Vagina (tissue), 2 donors: ENCODE measurements around the gene NRGN. TPM values are rescaled to one million over a fixed set of nuclear protein-coding genes. Genes with fewer than 3 reads are reported as not detected.

Experiments used
- DNase-seq, 2 donors: peaks; one replicate each; pipeline ENCODE4 v3.0.0-alpha.2; 2017; ENCODE audit errors: extremely low spot score in 2 of 2
- H3K27ac ChIP-seq: fragments of 200-600 bp; sonication (generic); one replicate; pipeline ENCODE4 v1.5.1; 2019
- H3K27me3 ChIP-seq: fragments of 200-600 bp; sonication (generic); one replicate; pipeline ENCODE4 v1.5.1; 2019
- H3K36me3 ChIP-seq, 2 donors: fragments of 200-600 bp; sonication (generic); one replicate each; pipeline ENCODE4 v1.5.1; 2017 to 2019
- H3K4me1 ChIP-seq: fragments of 200-600 bp; sonication (generic); one replicate; pipeline ENCODE4 v1.5.1; 2019
- H3K4me3 ChIP-seq, 2 donors: fragments of 200-600 bp; sonication (generic); 1 replicate in 1 of 2; 2 replicates in 1 of 2; pipeline ENCODE4 v1.5.1; 2016 to 2019
- H3K9me3 ChIP-seq: fragments of 200-600 bp; sonication (generic); one replicate; pipeline ENCODE4 v1.5.1; 2019
- POLR2A ChIP-seq, 2 donors: fragments of 450-650 bp; IDR thresholded peaks; one replicate each; pipeline ENCODE4 v1.6.1; 2017; ENCODE audit warnings: antibody characterized with exemption in 2 of 2, mild to moderate bottlenecking in 2 of 2, moderate library complexity in 2 of 2
- POLR2AphosphoS5 ChIP-seq, 2 donors: sonication (generic); formaldehyde crosslinking; IDR thresholded peaks; one replicate each; pipeline ENCODE4 v1.9.0; 2017; ENCODE audit warnings: antibody characterized with exemption in 2 of 2, mild to moderate bottlenecking in 2 of 2, low read depth in 1 of 2; ENCODE audit not compliant: insufficient read depth in 1 of 2
- intact Hi-C: fragments of 100-400 bp; cut with DNase I; formaldehyde crosslinking; loops from one replicate; pipeline ENCODE4 v1.15.1; 2023
- total RNA-seq: library from RNA; depleted of rRNA; stranded (reverse); fragments of >200 nt; gene quantifications from one replicate; pipeline ENCODE4 v1.2.3, GENCODE V29; 2016
- TF ChIP-seq, protein P1 (sequence below), 3 experiments: fragments of 450-650 bp in 2 of 3; fragments of 200-600 bp in 1 of 3; sonication (generic) in 1 of 3; IDR thresholded peaks; one replicate each; pipeline ENCODE4 v1.5.1; 2017 to 2019; ENCODE audit warnings: antibody characterized with exemption in 3 of 3, mild to moderate bottlenecking in 2 of 3, moderate library complexity in 2 of 3

Gene NRGN
- total RNA-seq, 1 donor from 2014 or later: 0.98 TPM

- DNase-seq: no peak
- TF ChIP-seq POLR2A (IDR thresholded peaks at IDR 0.05) (no peak), POLR2AphosphoS5 (IDR thresholded peaks at IDR 0.05; ENCODE audit: insufficient read depth in 1 of 2, low read depth in 1 of 2) (peak; percentile 16 to 57)
- no peaks in the 10 kb centered on the region for H3K9me3 ChIP-seq
- H3K27ac ChIP-seq: peak overlapping the region; percentile 71
- intact Hi-C loops: loop anchor here (2.0 to 5.0 kb wide), 2 partner anchors 78 to 85 kb away; no protein-coding TSS in a partner anchor
- H3K4me1 ChIP-seq: peaks cover 50% of the 10 kb centered on the region
- peaks cover 6% of the 10 kb centered on the region for H3K27me3 ChIP-seq
- peak overlapping the region; percentile 50 to 53 for H3K4me3 ChIP-seq
- H3K36me3 ChIP-seq: no peaks in the 10 kb centered on the region
Observed at GRCh38 chr11:124759266-124760204, 19.8 kb downstream of the NRGN start.

DNA sequence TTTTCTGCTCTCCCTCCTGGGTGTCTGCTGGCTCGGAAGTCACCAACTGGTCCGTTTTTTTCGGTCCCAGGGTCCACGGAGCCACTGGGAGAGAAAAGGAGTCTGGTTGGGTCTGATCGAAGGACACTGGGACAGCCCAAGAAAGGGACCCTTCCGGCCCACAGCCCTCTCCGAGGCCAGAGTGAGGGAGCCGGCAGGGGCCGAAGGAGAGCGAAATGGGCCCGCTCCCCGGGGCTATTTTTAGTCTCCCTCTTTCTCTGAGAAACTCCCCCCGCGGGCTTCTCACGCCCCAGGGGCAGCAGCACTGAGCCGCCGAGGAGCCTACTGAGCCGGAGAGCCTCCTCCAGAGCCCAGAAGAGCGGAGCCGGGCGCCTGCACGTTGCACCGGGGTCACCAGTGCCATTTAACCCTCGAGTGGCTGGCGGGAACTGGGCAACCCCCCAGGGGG, 20.5 kb downstream of the NRGN start:
- no peak for TF ChIP-seq POLR2A (IDR thresholded peaks at IDR 0.05)
- TF ChIP-seq, protein P1, sequence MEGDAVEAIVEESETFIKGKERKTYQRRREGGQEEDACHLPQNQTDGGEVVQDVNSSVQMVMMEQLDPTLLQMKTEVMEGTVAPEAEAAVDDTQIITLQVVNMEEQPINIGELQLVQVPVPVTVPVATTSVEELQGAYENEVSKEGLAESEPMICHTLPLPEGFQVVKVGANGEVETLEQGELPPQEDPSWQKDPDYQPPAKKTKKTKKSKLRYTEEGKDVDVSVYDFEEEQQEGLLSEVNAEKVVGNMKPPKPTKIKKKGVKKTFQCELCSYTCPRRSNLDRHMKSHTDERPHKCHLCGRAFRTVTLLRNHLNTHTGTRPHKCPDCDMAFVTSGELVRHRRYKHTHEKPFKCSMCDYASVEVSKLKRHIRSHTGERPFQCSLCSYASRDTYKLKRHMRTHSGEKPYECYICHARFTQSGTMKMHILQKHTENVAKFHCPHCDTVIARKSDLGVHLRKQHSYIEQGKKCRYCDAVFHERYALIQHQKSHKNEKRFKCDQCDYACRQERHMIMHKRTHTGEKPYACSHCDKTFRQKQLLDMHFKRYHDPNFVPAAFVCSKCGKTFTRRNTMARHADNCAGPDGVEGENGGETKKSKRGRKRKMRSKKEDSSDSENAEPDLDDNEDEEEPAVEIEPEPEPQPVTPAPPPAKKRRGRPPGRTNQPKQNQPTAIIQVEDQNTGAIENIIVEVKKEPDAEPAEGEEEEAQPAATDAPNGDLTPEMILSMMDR (IDR thresholded peaks at IDR 0.05): no peak
- TF ChIP-seq POLR2AphosphoS5 (IDR thresholded peaks at IDR 0.05; ENCODE audit: insufficient read depth in 1 of 2, low read depth in 1 of 2): no peak
- no peak for DNase-seq
- H3K4me3 ChIP-seq: peak overlapping the region; percentile 50 to 53
- H3K4me1 ChIP-seq: peaks cover 50% of the 10 kb centered on the region
- peaks cover 0 to 5% of the 10 kb centered on the region in 2 donors for H3K36me3 ChIP-seq
- peaks cover 6% of the 10 kb centered on the region for H3K27me3 ChIP-seq
- H3K9me3 ChIP-seq: no peaks in the 10 kb centered on the region
- intact Hi-C loops: loop anchor here (2.0 kb wide), 1 partner anchor 85 kb away; no protein-coding TSS in a partner anchor
- H3K27ac ChIP-seq: peak overlapping the region; percentile 71

GRCh38 chr11:124760806-124761205, 21.1 kb downstream of the NRGN start:
- TF ChIP-seq, protein P1 (IDR thresholded peaks at IDR 0.05): no peak
- no peak for TF ChIP-seq POLR2A (IDR thresholded peaks at IDR 0.05)
- Histone ChIP-seq H3K4me3 (peak overlapping the region; percentile 50 to 53), H3K4me1 (peaks cover 50% of the 10 kb centered on the region), H3K27me3 (peaks cover 6% of the 10 kb centered on the region), H3K27ac (peak overlapping the region; percentile 71), H3K36me3 (peaks cover 0 to 7% of the 10 kb centered on the region in 2 donors), H3K9me3 (no peaks in the 10 kb centered on the region)
- intact Hi-C loops: loop anchor here (2.0 kb wide), 1 partner anchor 86 kb away; no protein-coding TSS in a partner anchor
- DNase-seq: no peak

DNA sequence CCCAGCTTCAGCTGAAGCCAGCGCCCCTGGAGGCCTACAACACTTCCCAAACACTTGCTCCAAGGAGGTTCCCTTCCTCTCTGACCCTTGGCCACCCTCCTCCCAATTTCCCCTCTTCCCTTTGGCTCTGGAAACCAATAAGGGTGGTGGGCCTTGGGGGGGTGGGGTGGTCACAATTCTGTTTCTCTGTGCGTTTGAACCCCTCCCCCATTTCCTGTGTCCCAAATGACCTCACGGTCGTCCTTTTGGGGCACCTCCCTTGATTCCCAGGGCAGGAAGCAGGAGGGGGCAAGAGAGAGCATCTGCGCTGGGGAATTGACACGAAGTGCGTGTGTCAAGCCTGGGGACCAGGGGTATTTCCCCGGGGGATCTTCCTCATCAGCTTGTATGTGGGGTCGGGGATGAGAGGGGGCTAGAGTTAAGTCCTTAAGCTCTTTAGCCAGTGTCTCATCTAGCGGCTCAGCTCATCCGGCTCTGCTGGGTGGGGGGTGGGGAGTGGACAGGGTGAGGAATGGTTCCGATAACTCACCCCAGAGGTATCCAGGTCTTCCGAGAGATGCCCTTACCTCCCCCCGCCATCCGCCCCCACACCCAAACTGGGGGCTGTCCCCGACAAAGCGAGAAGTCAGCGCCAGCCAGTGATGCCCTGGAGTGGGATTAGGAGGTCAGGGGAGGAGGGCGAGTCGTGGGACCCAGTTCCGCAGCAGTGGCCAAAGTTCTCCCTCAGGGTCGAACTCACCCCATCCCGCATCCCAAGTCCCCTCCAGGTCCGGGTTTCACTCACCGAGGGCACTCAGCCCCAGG, 21.8 kb downstream of the NRGN start:
- H3K4me3 ChIP-seq: peak overlapping the region; percentile 50 to 53
- no peaks in the 10 kb centered on the region for H3K9me3 ChIP-seq
- intact Hi-C loops: loop anchor here (2.0 kb wide), 1 partner anchor 87 kb away; no protein-coding TSS in a partner anchor
- TF ChIP-seq, protein P1 (IDR thresholded peaks at IDR 0.05): no peak
- no peak for TF ChIP-seq POLR2AphosphoS5 (IDR thresholded peaks at IDR 0.05; ENCODE audit: insufficient read depth in 1 of 2, low read depth in 1 of 2)
- DNase-seq: no peak
- peaks cover 50% of the 10 kb centered on the region for H3K4me1 ChIP-seq
- peaks cover 0 to 7% of the 10 kb centered on the region in 2 donors for H3K36me3 ChIP-seq
- H3K27me3 ChIP-seq: peaks cover 6% of the 10 kb centered on the region
- H3K27ac ChIP-seq: peak overlapping the region; percentile 71

GRCh38 chr11:124762105-124762623, 22.4 kb downstream of the NRGN start, which contains the start of gene ESAM:
Gene ESAM, minus strand, starts transcription at chr11:124762290. Its CDS starts 136 bp downstream, at chr11:124762154.
- H3K36me3 ChIP-seq: peaks cover 0 to 7% of the 10 kb centered on the region in 2 donors
- peaks cover 49% of the 10 kb centered on the region for H3K4me1 ChIP-seq
- no peak for DNase-seq

More at GRCh38 chr11:124762105-124762623, 22.4 kb downstream of the NRGN start, which contains the start of gene ESAM:
- peak within 1 kb of the TSS; percentile 50 to 53 for H3K4me3 ChIP-seq
- TF ChIP-seq POLR2AphosphoS5 (IDR thresholded peaks at IDR 0.05; ENCODE audit: insufficient read depth in 1 of 2, low read depth in 1 of 2): peak in 1 of 2 donors; percentile 46
- TF ChIP-seq POLR2A (IDR thresholded peaks at IDR 0.05): no peak
- intact Hi-C loops: no loop called here
- peak within 1 kb of the TSS; percentile 74 for H3K27ac ChIP-seq
- H3K27me3 ChIP-seq: peaks cover 6% of the 10 kb centered on the region
- H3K9me3 ChIP-seq: no peaks in the 10 kb centered on the region
